A549 treated with Mapracorat at 1 μM for 4 hours (cell line): Measurements from ENCODE around the gene RGS16. TPM values are rescaled to one million over a fixed set of nuclear protein-coding genes. Genes with fewer than 3 reads are reported as not detected.

Source experiments
- total RNA-seq: library from RNA; stranded (reverse); fragments of 200-300 nt; extraction: Qiagen RNA extraction; gene quantifications from 5 replicates; pipeline ENCODE4 v1.2.3, GENCODE V29; 2022

RGS16 gene, protein sequence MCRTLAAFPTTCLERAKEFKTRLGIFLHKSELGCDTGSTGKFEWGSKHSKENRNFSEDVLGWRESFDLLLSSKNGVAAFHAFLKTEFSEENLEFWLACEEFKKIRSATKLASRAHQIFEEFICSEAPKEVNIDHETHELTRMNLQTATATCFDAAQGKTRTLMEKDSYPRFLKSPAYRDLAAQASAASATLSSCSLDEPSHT
- total RNA-seq: 0.25 to 0.45 TPM (median 0.28 TPM) in 5 replicates

DNA sequence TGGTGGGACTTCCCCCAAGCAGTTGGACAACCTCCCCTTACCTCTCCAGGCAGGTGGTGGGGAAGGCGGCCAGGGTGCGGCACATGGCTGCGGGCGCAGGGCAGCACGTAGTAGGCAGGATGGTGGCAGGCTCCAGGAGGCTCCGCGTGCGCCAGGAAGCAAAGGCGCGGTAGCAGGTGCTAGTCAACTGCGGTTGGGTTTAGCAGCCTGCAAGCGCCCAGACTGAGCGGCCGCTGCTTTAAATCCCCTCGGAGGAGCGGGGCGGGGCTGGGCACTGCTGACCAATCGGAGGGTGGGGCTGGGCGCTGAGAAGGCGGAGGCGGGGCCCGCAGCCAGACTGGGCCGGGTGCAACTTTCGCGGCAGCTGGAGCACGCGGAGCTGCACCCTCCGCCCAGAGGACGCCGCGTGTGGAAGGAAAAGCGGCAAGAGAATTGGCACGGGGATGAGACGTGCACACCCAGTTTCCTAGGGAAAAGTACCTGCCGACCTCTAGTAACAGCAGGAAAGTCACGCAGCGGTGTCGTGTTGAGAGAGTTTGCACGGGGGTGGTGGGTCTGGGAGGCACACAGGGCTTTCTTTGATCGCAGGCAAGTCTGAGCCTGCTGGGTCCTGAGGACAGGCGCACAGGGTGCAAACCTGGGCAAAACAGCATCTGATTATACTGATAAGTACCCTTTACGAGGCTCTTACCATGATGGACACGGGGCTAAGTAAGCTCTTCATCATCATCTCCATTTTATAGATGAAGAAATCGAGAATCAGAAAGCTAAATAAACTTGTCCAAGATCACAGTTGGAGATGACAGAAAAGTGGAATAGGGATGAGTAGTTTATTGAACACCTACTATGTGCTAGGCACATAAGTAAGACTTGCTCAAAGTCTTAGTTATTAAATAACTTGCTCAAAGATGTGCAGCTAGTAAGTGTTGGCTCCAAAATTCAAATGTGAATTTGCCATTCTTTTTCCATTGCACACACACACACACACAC, at the start of gene RGS16:
RGS16 (minus strand) TSS at position 215 of the 990 bp plus-strand sequence; CDS start at position 85, 130 bp downstream.

DNA sequence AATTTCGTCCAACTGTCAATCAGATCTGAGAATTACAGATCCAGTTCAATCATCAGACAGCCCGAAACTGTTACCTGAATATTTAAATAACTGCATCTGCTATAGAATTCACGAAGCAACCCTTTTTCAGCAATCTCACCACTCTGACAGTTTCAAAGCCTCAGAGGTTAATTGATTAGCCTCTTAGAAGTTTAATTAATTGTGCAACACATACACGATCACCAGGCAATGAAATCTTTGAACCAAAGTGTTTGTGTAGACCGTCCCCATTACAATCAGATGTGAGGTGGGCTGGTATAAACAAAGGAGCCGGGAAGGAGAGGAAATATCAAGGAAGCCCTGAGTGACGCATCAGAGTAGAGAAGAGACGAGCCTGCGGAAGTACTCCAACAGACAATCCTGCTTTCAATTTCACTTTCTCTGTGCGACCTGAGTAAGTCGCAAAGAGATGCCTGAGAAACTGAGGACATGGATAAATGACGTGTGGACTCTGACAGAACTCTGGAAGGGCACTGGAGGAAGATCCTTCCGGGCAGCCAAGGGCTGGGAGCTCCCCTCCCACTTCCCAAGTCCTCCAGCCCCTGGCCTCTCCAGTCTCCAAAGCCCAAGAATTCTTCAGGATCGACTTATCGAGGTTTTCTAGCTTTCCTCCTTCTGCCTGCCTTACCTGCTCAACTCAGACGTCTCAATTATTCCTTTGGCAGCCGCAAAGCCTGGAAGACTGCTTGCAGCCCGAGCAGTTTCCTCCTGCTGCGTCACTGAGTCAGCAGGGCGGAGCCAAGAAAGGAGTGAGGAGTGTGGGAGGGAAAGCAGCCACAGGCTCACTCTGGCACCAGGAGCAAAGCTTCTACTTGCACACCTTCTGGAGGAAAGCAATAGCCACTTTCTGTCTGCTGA, 15.4 kb downstream of the RGS16 start, which contains the start of gene RNASEL:
RNASEL (minus strand) TSS at position 757 of the 897 bp plus-strand sequence. CDS start 2,450 bp downstream, outside the sequence.

Other genes with a start within 250 kb of the RGS16 start
- gene GLUL, start 212.6 kb downstream of the RGS16 start, total RNA-seq: 19.7 to 27.3 TPM (median 21.3 TPM) in 5 replicates
- gene TEDDM1, start 203.7 kb downstream of the RGS16 start, total RNA-seq: not detected in 5 replicates
- not detected in 5 replicates for gene RGSL1, start 154.2 kb downstream of the RGS16 start, total RNA-seq
- 1.2 to 2.0 TPM (median 1.8 TPM) in 5 replicates for gene RNASEL, start 15.1 kb downstream of the RGS16 start, total RNA-seq
- gene RGS8, start 80.2 kb upstream of the RGS16 start, total RNA-seq: not detected in 5 replicates
- gene NPL, start 185.4 kb upstream of the RGS16 start, total RNA-seq: 0.41 to 2.0 TPM (median 0.97 TPM) in 5 replicates
- 157 to 175 TPM (median 160 TPM) in 5 replicates for gene DHX9, start 235.0 kb upstream of the RGS16 start, total RNA-seq